Kidney (tissue), 14 donors: ENCODE results near the gene EAF1. TPM values are rescaled to one million over a fixed set of nuclear protein-coding genes. Genes with fewer than 3 reads are reported as not detected.

Experiments
- DNase-seq, 5 donors: peaks; one replicate each; pipeline ENCODE4 v3.0.0-alpha.2; 2013 to 2020
- FAIRE-seq: peaks from 2 replicates; lab custom pipeline; 2012; peaks lifted over from hg19 to GRCh38; lab: Jason Lieb, UNC
- H3K27ac ChIP-seq, 2 donors: one replicate each; pipeline ENCODE4 v1.7.0; 2013; ENCODE audit warnings: low read depth in 2 of 2, low read length in 2 of 2, inconsistent platforms in 1 of 2
- H3K27me3 ChIP-seq: one replicate; pipeline ENCODE4 v1.7.1; 2013; ENCODE audit warnings: low read length, inconsistent platforms; ENCODE audit not compliant: control insufficient read depth, insufficient read depth
- H3K36me3 ChIP-seq, 3 donors: one replicate each; pipeline versions ENCODE4 v1.7.0 to v1.7.1; 2013; ENCODE audit warnings: low read length in 3 of 3, control low read depth in 1 of 3, inconsistent platforms in 1 of 3; ENCODE audit not compliant: insufficient read depth in 3 of 3, control insufficient read depth in 2 of 3
- H3K4me1 ChIP-seq, 3 donors: one replicate each; pipeline versions ENCODE4 v1.7.0 to v1.7.1; 2013; ENCODE audit warnings: low read length in 3 of 3, inconsistent platforms in 1 of 3, low read depth in 1 of 3; ENCODE audit not compliant: control insufficient read depth in 2 of 3, insufficient read depth in 2 of 3
- H3K4me3 ChIP-seq, 3 donors: one replicate each; pipeline versions ENCODE4 v1.7.0 to v1.8.1; 2013; ENCODE audit warnings: low read length in 3 of 3, control low read depth in 1 of 3, inconsistent platforms in 1 of 3
- H3K9ac ChIP-seq, 3 donors: one replicate each; pipeline versions ENCODE4 v1.7.0 to v1.7.1; 2013; ENCODE audit warnings: low read length in 3 of 3, control low read depth in 1 of 3, inconsistent platforms in 1 of 3
- H3K9me3 ChIP-seq, 3 donors: one replicate each; pipeline versions ENCODE4 v1.7.0 to v1.7.1; 2013; ENCODE audit warnings: low read length in 3 of 3, control low read depth in 1 of 3, inconsistent platforms in 1 of 3; ENCODE audit not compliant: control insufficient read depth in 2 of 3, insufficient read depth in 1 of 3
- CTCF ChIP-seq: IDR thresholded peaks from 3 replicates; pipeline ENCODE4 v1.5.1; 2012; ENCODE audit warnings: mild to moderate bottlenecking, moderate library complexity, borderline replicate concordance; ENCODE audit not compliant: insufficient read depth; ENCODE audit errors: extremely low read depth
- intact Hi-C: fragments of 100-400 bp; cut with DNase I; formaldehyde crosslinking; loops from one replicate; pipeline ENCODE4 v1.11.1; 2022
- polyA plus RNA-seq: library from polyadenylated mRNA; stranded (reverse); fragments of 350-450 nt; fragmentation: Illumina TruSeq; extraction: RNeasy Lipid Tissue Mini Kit (QIAGEN cat#74804); gene quantifications from one replicate; pipeline ENCODE4 v1.2.3, GENCODE V29; 2014; ENCODE audit warnings: low read depth, low replicate concordance; ENCODE audit not compliant: insufficient read depth
- total RNA-seq: library from RNA; stranded (reverse); fragmentation: NEBNext Ultra II Directional; extraction: Animal tissue kit (Norgen Biotek cat#: 25700); gene quantifications from one replicate; pipeline ENCODE4 v1.2.1, GENCODE V29; 2021
- donor health status: control.
- donor health status: control.
- donor health status: control.
- donor health status: control.
- donor health status: control.
- donor health status: DM: yes; HTN: yes; CAD: no.
- donor health status: Normal renal cell carcinoma (clear cell type).

Gene EAF1
- total and polyA plus RNA-seq, 2 donors from 2014 or later = 8.3 to 16.1 TPM

GRCh38 chr3:15420871-15421270 lies 6.5 kb upstream of the EAF1 start:
- H3K9ac ChIP-seq = no peak overlapping the region
- intact Hi-C loops = no loop called here
- H3K27ac ChIP-seq = no peak overlapping the region
- no peak for TF ChIP-seq CTCF
- no peak for FAIRE-seq
- H3K27me3 ChIP-seq = no peaks in the 10 kb centered on the region
- no peaks in the 10 kb centered on the region for H3K9me3 ChIP-seq
- no peaks in the 10 kb centered on the region for H3K4me1 ChIP-seq
- no peak overlapping the region for H3K4me3 ChIP-seq
- DNase-seq = no peak
- peaks cover 0 to 12% (median 5%) of the 10 kb centered on the region in 3 donors for H3K36me3 ChIP-seq

- Histone ChIP-seq H3K9me3 (no peaks in the 10 kb centered on the region), H3K9ac (peak overlapping the region; percentile 74 to 97 (median 85)), H3K4me3 (peak overlapping the region; percentile 89 to 97 (median 89)), H3K36me3 (no peaks in the 10 kb centered on the region), H3K27me3 (no peaks in the 10 kb centered on the region), H3K4me1 (peaks cover 0 to 16% (median 3%) of the 10 kb centered on the region in 3 donors), H3K27ac (no peak overlapping the region)
- no peak for FAIRE-seq
- TF ChIP-seq CTCF = no peak
- peak in 1 of 5 donors; percentile 33 for DNase-seq
- intact Hi-C loops = no loop called here
Measured at GRCh38 chr3:15426579-15427118, 749 bp upstream of the EAF1 start.

GRCh38 chr3:15427981-15428380 lies 583 bp downstream of the EAF1 start:
- Histone ChIP-seq H3K4me1 (peaks cover 0 to 16% (median 3%) of the 10 kb centered on the region in 3 donors), H3K27ac (peak overlapping the region; percentile 63 to 65), H3K27me3 (no peaks in the 10 kb centered on the region), H3K36me3 (peaks cover 0 to 4% (median 0%) of the 10 kb centered on the region in 3 donors), H3K9me3 (no peaks in the 10 kb centered on the region), H3K4me3 (peak overlapping the region; percentile 89 to 97 (median 89)), H3K9ac (peak overlapping the region; percentile 78 to 97 (median 85))
- FAIRE-seq (no peak), DNase-seq (peak in 2 of 5 donors; percentile 8 to 38)
- no peak for TF ChIP-seq CTCF
- intact Hi-C loops = no loop called here
